OCI-LY3 (cell line): ENCODE results near the gene RNU2-63P.
A peak's percentile ranks its signal among the peaks of the same experiment; 100 is the strongest.

ENCODE experiments used
- H2AFZ ChIP-seq: fragments of 200-600, 300-600 bp; shearing (Covaris generic); 2 replicates; pipeline ENCODE4 v1.6.0; 2014; ENCODE audit warnings: antibody characterized with exemption, low read depth, low read length
- H3K27ac ChIP-seq: fragments of 200-600, 300-600 bp; sonication (generic); 2 replicates; pipeline ENCODE4 v1.5.1; 2014; ENCODE audit warnings: mild to moderate bottlenecking, low read length, moderate library complexity, mixed read lengths
- H3K27me3 ChIP-seq: fragments of 200-600, 300-600 bp; sonication (generic); 2 replicates; pipeline ENCODE4 v1.6.1; 2014; ENCODE audit warnings: low read depth, low read length, mixed read lengths
- H3K36me3 ChIP-seq: fragments of 200-600, 300-600 bp; sonication (generic); replicated peaks from 2 replicates; pipeline ENCODE3; 2014; ENCODE audit warnings: low read depth, low read length, mixed read lengths
- H3K4me1 ChIP-seq: fragments of 300-600, 200-600 bp; sonication (generic); 2 replicates; pipeline ENCODE4 v1.6.1; 2014; ENCODE audit warnings: low read length, mixed read lengths
- H3K4me2 ChIP-seq: fragments of 200-600, 300-600 bp; sonication (generic); 2 replicates; pipeline ENCODE4 v1.6.1; 2014; ENCODE audit warnings: low read length, mixed read lengths
- H3K4me3 ChIP-seq: fragments of 300-600, 200-600 bp; sonication (generic); 2 replicates; pipeline ENCODE4 v1.5.1; 2014; ENCODE audit warnings: antibody characterized with exemption, mild to moderate bottlenecking, low read length, moderate library complexity
- H3K79me2 ChIP-seq: fragments of 300-600, 200-600 bp; shearing (Covaris generic); 2 replicates; pipeline ENCODE4 v1.6.1; 2014; ENCODE audit warnings: mild to moderate bottlenecking, low read length, mixed read lengths
- H3K9ac ChIP-seq: fragments of 300-600, 200-600 bp; shearing (Covaris generic); 2 replicates; pipeline ENCODE4 v1.6.0; 2014; ENCODE audit warnings: mild to moderate bottlenecking, low read length, moderate library complexity
- H3K9me3 ChIP-seq: fragments of 200-600, 300-600 bp; shearing (Covaris generic); 2 replicates; pipeline ENCODE4 v1.6.1; 2014; ENCODE audit warnings: low read length, mixed read lengths; ENCODE audit not compliant: insufficient read depth
- H4K20me1 ChIP-seq: fragments of 200-600, 300-600 bp; sonication (generic); 2 replicates; pipeline ENCODE4 v1.6.1; 2016; ENCODE audit warnings: low read length, mixed read lengths; ENCODE audit not compliant: insufficient read depth
- EZH2phosphoT487 ChIP-seq: fragments of 200-600 bp; shearing (Covaris generic); IDR thresholded peaks from 2 replicates; pipeline ENCODE4 v1.6.1; 2018; ENCODE audit warnings: antibody characterized with exemption, mixed run types, low read depth
- TF ChIP-seq, protein P1 (sequence below): fragments of 200-600, 300-600 bp; sonication (generic); IDR thresholded peaks from 2 replicates; pipeline ENCODE4 v1.5.1; 2014; ENCODE audit warnings: antibody characterized with exemption, low read length, low read depth

Gene RNU2-63P

DNA sequence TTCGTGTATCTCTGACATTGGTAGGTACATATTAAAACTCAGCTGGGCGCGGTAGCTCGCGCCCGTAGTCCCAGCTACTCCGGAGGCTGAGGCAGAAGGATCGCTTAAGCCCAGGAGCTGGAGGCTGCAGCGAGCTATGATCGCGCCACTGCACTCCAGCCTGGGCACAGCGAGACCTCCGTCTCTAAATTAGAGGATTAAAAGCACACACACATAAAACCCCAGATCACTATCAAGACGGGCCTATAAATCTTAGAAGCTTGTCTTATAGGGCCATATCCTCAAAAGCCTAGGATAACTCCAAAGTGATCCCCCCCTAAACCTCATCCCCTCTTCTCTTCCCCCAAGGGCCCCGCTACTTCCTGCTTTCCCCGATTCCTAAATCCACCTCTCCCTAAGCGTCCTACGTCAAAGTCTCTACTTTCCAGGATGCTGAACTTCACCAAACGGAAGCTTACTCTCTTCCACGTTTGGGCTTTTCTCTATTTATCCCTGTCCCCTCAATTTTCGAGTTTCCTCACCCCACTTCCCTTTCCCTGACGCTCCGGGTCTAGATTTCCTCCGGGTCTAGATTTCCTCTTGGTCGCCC is 38.5 kb upstream of the RNU2-63P start:
- H3K9me3 ChIP-seq = no peaks in the 10 kb centered on the region
- H3K27me3 ChIP-seq = no peaks in the 10 kb centered on the region
- peaks cover 24% of the 10 kb centered on the region for H3K4me1 ChIP-seq
- peak overlapping the region; percentile 66; the same call in 1 of the 2 replicates for H2AFZ ChIP-seq
- peak overlapping the region; percentile 96 for H3K4me3 ChIP-seq
- peak overlapping the region; percentile 88 for H3K4me2 ChIP-seq
- TF ChIP-seq EZH2phosphoT487 = no peak
- TF ChIP-seq, protein P1, sequence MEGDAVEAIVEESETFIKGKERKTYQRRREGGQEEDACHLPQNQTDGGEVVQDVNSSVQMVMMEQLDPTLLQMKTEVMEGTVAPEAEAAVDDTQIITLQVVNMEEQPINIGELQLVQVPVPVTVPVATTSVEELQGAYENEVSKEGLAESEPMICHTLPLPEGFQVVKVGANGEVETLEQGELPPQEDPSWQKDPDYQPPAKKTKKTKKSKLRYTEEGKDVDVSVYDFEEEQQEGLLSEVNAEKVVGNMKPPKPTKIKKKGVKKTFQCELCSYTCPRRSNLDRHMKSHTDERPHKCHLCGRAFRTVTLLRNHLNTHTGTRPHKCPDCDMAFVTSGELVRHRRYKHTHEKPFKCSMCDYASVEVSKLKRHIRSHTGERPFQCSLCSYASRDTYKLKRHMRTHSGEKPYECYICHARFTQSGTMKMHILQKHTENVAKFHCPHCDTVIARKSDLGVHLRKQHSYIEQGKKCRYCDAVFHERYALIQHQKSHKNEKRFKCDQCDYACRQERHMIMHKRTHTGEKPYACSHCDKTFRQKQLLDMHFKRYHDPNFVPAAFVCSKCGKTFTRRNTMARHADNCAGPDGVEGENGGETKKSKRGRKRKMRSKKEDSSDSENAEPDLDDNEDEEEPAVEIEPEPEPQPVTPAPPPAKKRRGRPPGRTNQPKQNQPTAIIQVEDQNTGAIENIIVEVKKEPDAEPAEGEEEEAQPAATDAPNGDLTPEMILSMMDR = no peak
- H3K9ac ChIP-seq = peak overlapping the region; percentile 99
- peaks cover 19% of the 10 kb centered on the region for H3K36me3 ChIP-seq
- peaks cover 27% of the 10 kb centered on the region for H3K79me2 ChIP-seq
- peak overlapping the region; percentile 66 for H3K27ac ChIP-seq
- H4K20me1 ChIP-seq = no peaks in the 10 kb centered on the region

DNA sequence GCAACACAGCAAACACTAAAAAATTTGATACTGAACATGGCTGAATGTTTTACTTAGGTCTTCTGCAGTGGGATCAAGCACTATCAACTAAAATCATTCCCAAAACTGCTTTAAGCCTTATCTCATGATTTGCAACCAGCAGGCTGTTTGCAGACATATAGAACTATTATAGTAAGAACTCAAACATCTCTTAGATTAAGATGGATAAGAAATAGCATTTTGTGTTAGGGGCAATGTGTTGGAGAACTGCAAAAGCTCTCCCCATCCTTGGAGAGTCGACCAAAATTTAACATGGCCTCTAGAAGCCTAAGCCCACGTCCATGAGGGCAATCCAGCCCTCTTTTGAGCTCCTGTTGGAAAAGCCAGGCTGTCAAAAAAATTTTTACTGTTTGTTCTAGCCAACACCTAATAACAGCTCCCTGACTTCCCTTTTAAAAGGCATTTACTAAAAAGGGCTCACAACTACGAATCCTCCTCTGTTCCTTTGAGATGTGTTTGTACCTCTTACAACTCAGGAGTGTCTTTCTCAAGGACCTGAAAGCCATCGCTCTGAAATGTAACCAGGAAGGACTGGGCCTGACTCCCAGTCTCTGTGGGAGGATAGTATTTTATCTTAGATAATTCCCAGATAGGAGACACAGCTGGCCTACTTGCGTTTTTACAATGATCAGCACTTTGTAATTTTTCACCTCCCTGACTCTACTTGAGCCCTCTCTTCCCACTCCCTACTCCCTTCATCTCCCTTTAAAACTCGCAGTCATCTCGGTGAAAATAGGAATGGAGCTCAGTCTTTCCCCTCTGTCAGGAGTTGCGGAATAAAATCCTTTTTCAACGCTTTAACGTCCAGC is 37.8 kb upstream of the RNU2-63P start:
- Histone ChIP-seq H3K4me3 (peak overlapping the region; percentile 96), H3K4me2 (peak overlapping the region; percentile 88), H3K36me3 (peaks cover 19% of the 10 kb centered on the region), H3K9ac (peak overlapping the region; percentile 99), H3K27me3 (no peaks in the 10 kb centered on the region), H3K4me1 (peaks cover 24% of the 10 kb centered on the region), H3K79me2 (peaks cover 27% of the 10 kb centered on the region), H3K27ac (no peak overlapping the region), H4K20me1 (no peaks in the 10 kb centered on the region), H3K9me3 (no peaks in the 10 kb centered on the region), H2AFZ (no peak overlapping the region)
- no peak for TF ChIP-seq EZH2phosphoT487
- TF ChIP-seq, protein P1 = no peak

DNA sequence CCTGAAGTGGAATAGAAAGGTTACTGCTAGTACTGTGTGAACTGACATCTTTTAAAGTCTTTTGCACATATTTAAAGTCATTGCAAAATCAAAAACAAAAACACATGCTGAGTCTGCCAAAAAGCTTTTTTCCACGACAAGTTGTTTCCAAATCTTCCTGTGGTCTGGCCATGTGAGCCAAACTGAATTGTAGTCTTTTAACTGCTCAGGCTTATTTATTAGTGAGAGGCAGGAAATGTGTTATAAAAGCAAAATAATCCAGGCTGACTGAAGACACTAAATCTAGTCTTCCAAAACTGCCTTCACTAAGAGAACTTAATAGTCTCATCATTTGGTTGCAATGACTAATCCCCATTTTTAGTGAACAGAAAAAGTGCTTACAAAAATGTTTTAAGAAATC is 36.9 kb upstream of the RNU2-63P start:
- Histone ChIP-seq H3K27me3 (no peaks in the 10 kb centered on the region), H3K36me3 (peaks cover 19% of the 10 kb centered on the region), H3K79me2 (peaks cover 27% of the 10 kb centered on the region), H3K4me1 (peaks cover 24% of the 10 kb centered on the region), H3K9me3 (no peaks in the 10 kb centered on the region), H4K20me1 (no peaks in the 10 kb centered on the region), H3K27ac (no peak overlapping the region), H3K9ac (no peak overlapping the region), H2AFZ (no peak overlapping the region), H3K4me3 (no peak overlapping the region), H3K4me2 (no peak overlapping the region)
- TF ChIP-seq EZH2phosphoT487 = no peak
- TF ChIP-seq, protein P1 = no peak

DNA sequence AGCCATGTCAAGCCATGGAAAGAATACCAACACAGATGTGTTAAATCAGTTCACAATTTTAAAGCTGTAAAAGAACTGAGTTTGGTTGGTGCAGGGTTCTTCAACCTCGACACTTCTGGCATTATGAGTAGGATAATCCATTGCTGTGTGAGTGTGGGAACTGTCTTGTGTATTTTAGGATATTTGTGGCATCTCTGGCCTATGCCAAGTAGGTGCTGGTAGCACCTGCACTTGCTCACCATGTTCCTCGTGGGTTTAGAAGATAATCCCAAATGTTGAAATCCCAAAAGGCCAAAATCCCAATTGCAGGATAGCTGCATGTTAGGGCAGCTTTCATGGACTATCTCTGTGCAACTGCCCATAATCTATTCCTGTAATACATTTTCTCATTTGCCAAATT is 35.4 kb upstream of the RNU2-63P start:
- Histone ChIP-seq H3K27ac (no peak overlapping the region), H2AFZ (no peak overlapping the region), H3K4me3 (no peak overlapping the region), H3K79me2 (peaks cover 27% of the 10 kb centered on the region), H3K9me3 (no peaks in the 10 kb centered on the region), H3K4me1 (peaks cover 18% of the 10 kb centered on the region), H3K27me3 (no peaks in the 10 kb centered on the region), H3K9ac (no peak overlapping the region), H3K36me3 (peaks cover 19% of the 10 kb centered on the region), H4K20me1 (no peaks in the 10 kb centered on the region), H3K4me2 (no peak overlapping the region)
- no peak for TF ChIP-seq EZH2phosphoT487
